ENCODE data around the gene ADGRL1. TPM values are rescaled to one million over a fixed set of nuclear protein-coding genes. Genes with fewer than 3 reads are reported as not detected.
"Not testable (repeated sequence)": the region's sequence is repeated elsewhere in the genome, so short reads cannot be mapped to it uniquely, and the experiment has no call there.

ADGRL1 gene
- total RNA-seq (2014; rRNA removed; shearing (Covaris generic)), result 8.7 and 17.4 TPM in 2 replicates
- 7.9 and 10.8 TPM in 2 replicates for polyA plus RNA-seq (2015; cell fraction: cytosol; rRNA removed)
- 10.7 and 13.9 TPM in 2 replicates for polyA plus RNA-seq (2015; cell fraction: nucleus; rRNA removed)

- DNase-seq (ENCODE audit: low read depth), result not testable (repeated sequence)
Measured at GRCh38 chr19:14205452-14206287, at the start of gene ADGRL1. TSS of gene ADGRL1 (minus strand) at chr19:14206169. CDS start at chr19:14183602, 22,567 bp downstream.

GRCh38 chr19:14255316-14255715, 49.3 kb upstream of the ADGRL1 start:
- not testable (repeated sequence) for DNase-seq (ENCODE audit: low read depth)

GRCh38 chr19:14253822-14254599, 48.0 kb upstream of the ADGRL1 start:
- not testable (repeated sequence) for DNase-seq (ENCODE audit: low read depth)

DNA sequence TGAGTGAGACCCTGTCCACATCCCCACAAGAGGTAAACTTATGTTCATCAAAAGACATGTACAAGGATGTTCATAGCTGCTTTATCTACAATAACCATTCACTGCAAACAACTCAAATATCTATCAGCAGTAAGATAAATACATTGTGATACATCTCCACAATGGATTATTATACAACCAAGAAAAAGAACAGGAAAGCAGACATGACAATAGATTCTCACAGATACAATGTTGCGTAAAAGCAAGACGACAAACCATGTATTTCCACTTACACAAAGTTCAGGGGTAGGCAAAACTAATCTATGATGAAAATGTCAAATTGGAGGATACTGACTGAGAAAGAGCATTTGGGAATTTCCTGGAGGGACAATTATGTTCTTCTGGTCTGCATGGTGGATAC, 46.2 kb upstream of the ADGRL1 start:
- DNase-seq (ENCODE audit: low read depth), result not testable (repeated sequence)

GRCh38 chr19:14250870-14251269, 44.9 kb upstream of the ADGRL1 start:
- DNase-seq (ENCODE audit: low read depth), result no peak

DNA sequence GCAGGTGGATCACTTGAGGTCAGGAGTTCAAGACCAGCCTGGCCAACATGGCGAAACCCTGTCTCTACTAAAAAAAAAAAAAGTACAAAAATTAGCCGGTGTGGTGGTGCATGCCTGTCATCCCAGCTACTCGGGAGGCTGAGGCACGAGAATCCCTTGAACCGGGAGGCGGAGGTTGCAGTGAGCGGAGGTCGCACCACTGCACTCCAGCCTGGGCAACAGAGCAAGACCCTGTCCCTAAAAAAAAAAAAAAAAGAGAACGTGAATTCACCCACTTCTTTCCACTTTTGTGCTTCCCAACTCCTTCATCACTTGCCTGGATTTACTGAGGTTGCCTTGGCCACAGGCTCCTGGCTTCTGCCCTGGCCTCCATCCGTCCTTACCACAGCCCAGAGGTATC, 44.3 kb upstream of the ADGRL1 start:
- DNase-seq (ENCODE audit: low read depth), result not testable (repeated sequence)

- not testable (repeated sequence) for DNase-seq (ENCODE audit: low read depth)
Measured at GRCh38 chr19:14249891-14250290, 43.9 kb upstream of the ADGRL1 start.

DNA sequence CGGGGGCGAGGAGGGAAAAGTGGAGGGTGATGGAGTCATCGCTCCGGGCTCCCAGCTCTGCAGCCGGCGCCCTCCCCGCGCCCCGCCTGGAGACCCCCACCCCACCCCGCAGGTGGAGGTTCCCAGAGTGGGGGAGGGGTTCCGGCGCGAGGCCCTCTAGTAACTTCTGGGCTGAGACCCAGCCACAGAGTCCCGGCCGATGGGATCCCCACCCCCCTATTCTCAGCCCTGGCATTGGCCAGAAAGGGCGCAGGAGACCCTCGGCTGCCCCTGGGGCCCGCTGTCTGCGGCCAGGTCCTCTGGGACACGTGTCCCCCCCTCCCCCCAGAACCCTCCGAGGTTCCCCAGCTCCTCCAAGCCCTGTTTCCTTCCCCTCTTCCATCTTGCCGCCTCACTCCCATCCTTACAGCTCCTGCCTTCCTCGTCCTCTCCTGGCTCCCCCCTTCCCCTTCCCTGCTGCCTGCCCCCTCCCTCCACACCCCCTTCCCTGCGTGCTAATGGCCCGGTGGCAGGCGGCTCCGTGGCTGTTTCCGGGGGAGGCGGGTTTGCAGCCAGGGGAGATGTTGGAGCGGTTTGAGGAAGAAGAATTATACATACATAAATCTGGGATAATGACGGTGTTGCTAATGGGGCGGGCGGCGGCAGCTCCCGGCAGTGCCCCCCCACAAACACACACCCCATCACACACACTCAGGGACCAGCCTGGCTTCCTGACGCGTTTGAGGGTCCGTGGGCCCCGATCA, 43.2 kb upstream of the ADGRL1 start:
- DNase-seq (ENCODE audit: low read depth), result not testable (repeated sequence)

DNA sequence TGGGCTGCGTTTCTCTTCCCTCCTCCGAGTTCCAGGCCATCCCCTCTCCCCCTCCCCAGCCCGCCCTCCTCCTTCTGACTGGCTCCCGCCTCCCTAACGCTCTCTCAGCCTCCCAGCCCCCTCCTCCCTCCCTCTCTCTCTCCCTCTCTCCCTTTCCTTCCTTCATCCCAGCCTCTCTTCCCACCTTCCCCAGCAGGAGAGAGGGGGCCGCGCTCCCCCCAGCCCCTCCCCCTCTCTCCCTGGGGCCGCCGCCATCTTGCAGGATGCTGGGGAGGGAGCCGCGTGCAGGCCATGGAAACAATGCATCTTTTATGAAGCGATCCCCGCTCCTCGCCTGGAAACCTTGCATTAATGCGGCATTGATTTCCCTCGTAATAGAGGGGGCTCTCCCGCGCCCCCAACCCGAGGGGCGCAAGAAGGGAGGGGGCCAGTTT, 42.6 kb upstream of the ADGRL1 start:
- DNase-seq (ENCODE audit: low read depth), result no peak

GRCh38 chr19:14247548-14248471, 41.8 kb upstream of the ADGRL1 start:
- DNase-seq (ENCODE audit: low read depth), result not testable (repeated sequence)

- not testable (repeated sequence) for DNase-seq (ENCODE audit: low read depth)
Measured at GRCh38 chr19:14247205-14247547, 41.2 kb upstream of the ADGRL1 start.

DNA sequence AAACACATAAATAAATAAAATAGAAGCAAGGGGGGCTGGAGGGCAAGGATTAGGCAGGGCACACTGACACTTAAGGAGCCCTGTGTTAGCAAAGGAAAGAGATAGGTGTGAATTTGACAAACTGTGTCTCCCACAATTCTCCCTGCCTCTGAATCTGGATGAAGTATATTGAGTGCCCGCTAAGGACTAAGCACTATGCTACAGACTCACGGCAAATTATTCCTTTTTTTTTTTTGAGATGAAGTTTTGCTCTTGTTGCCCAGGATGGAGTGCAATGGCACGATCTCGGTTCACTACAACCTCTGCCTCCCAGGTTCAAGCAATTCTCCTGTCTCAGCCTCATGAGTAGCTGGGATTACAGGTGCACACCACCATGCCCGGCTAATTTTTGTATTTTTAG, 38.4 kb upstream of the ADGRL1 start:
- not testable (repeated sequence) for DNase-seq (ENCODE audit: low read depth)

DNA sequence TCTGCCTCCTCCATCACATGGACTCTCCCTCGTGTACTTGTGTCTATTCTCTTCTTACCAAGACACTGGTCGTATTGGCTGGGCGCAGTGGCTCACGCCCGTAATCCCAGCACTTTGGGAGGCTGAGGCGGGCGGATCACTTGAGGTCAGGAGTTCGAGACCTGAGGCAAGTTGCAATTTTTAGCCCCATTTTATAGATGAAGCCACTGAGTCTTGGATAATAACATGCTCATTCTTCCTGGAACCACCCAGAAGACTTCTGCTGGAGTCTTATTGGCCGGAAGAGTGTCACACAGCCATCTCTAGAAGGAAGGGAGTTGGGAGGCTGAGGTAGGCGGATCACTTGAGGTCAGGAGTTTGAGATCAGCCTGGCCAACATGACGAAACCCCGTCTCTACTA, 37.7 kb upstream of the ADGRL1 start:
- DNase-seq (ENCODE audit: low read depth), result not testable (repeated sequence)

- no peak for DNase-seq (ENCODE audit: low read depth)
Measured at GRCh38 chr19:14237014-14237941, 31.3 kb upstream of the ADGRL1 start.

DNA sequence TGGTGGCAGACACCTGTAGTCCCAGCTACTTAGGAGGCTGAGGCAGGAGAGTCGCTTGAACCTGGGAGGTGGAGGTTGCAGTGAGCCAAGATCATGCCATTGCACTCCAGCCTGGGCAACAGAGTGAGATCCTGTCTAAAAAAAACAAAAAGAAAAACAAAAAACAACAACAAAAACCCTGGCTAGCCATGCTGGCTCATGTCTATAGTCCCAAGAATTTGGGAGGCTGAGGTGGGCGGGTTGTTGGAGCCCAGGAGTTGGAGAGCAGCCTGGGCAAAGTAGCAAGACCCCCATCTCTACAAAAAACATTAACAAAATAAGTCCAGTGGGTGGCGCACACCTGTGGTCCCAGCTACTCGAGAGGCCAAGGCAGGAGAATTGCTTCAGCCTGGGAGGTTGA, 27.0 kb upstream of the ADGRL1 start:
- not testable (repeated sequence) for DNase-seq (ENCODE audit: low read depth)

DNA sequence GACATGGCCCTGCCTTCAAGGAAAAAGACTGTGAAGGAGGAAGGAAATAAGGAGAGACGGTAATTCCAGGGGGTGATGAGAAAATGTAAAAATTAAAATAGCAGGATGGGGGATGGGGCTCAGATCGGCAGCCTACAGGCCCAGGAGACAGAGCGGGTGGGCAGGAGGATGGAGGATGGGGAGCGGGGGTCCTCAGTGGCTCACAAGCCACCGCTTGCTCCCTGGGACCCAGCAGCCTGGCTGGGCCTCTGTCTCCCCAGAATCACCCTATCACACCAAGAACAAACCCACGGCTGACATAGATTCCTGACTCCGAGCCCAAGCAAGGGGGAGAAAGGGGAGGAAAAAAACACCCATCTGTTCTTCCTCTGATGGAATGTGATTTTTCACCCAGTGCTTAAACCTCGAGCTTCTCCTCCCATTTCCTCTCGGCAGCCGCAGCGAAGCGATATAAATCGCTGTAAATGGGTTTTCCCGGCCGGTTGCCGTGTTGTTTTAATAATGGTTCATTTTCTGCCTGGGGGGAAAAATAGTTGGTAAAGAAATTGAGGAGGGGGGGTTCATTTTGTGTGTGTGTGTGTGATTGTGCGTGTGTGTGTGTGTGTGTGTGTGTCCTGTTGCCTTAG, 22.6 kb upstream of the ADGRL1 start:
- not testable (repeated sequence) for DNase-seq (ENCODE audit: low read depth)

DNA sequence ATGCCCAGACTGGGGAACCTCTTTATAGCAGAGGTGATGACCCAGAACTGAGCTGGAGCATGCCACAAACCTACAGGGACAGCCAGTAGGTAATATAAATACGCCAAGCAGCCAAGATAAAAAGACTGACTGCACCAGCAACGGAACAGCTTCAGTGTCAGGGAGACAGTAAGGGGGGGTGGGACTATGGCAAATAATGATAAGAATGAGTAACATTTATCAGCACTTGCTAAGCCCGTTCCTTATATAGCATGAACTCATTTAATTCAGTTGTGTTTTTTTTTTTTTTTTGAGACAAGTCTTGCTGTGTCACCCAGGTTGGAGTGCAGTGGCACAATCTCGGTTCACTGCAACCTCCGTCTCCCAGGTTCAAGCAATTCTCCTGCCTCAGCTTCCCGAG, 20.5 kb upstream of the ADGRL1 start:
- DNase-seq (ENCODE audit: low read depth), result not testable (repeated sequence)

DNA sequence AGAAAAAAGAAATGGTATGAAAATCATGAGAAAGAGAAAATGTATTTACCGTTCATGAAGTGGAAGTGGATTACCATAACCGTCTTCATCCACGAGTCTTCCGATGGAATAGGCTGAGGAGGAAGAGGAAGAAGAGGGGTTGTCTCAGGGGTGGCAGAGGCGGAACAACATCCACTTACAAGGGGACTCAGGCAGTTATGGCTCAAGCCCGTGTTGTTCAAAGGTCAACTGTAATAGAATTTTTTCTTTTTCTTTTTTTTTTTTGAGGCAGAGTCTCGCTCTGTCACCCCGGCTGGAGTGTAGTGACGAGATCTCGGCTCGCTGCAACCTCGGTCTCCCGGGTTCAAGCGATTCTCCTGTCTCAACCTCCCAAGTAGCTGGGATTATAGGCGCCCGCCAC, 16.9 kb upstream of the ADGRL1 start:
- DNase-seq (ENCODE audit: low read depth), result no peak

GRCh38 chr19:14221345-14221744, 15.4 kb upstream of the ADGRL1 start:
- DNase-seq (ENCODE audit: low read depth), result not testable (repeated sequence)
